Caco-2 (cell line): Measurements from ENCODE around the gene KAT8. TPM values are rescaled to one million over a fixed set of nuclear protein-coding genes. Genes with fewer than 3 reads are reported as not detected.

Source experiments
- BruUV-seq: library from RNA; stranded (reverse); fragments of 400-500 nt; replicated peaks from 2 replicates; lab custom pipeline; 2021; lab: Mats Ljungman, UMichigan
- CTCF ChIA-PET: fragments of 300-600 bp; sonication (Branson Sonifier 250); formaldehyde crosslinking; loops from one replicate; lab custom pipeline; 2022; ENCODE audit warnings: antibody characterized with exemption; lab: Charles Lee
- POLR2A ChIA-PET: fragments of 300-600 bp; sonication (Branson Sonifier 250); formaldehyde crosslinking; loops from one replicate; lab custom pipeline; 2022; ENCODE audit warnings: antibody characterized with exemption; lab: Charles Lee
- DNase-seq, 2 experiments: peaks; one replicate each; pipeline versions ENCODE4 v3.0.0 to v3.0.0-alpha.2; 2020 to 2022
- H3K27me3 ChIP-seq: replicated peaks from 2 replicates; pipeline ENCODE4 v1.6.0; 2011; ENCODE audit warnings: low read length; ENCODE audit not compliant: control insufficient read depth, insufficient read depth
- H3K36me3 ChIP-seq: 2 replicates; pipeline ENCODE4 v1.5.1; 2011; ENCODE audit warnings: low read length; ENCODE audit not compliant: control insufficient read depth, insufficient read depth
- H3K4me1 ChIP-seq: fragments of 250-450 bp; sonication (Bioruptor Pico); 2 replicates; pipeline ENCODE4 v1.5.1; 2020; ENCODE audit warnings: mild to moderate bottlenecking
- H3K4me3 ChIP-seq: 2 replicates; pipeline ENCODE4 v1.5.1; 2011; ENCODE audit warnings: low read depth, mild to moderate bottlenecking, control low read depth, low read length
- H3K9me3 ChIP-seq: fragments of 250-450 bp; sonication (Bioruptor Pico); 2 replicates; pipeline ENCODE4 v1.5.1; 2020; ENCODE audit warnings: mild to moderate bottlenecking, moderate library complexity
- H3K27ac Mint-ChIP-seq: one replicate; pipeline ENCODE4 v1.8.0; 2022; ENCODE audit warnings: mixed read lengths; ENCODE audit not compliant: unreplicated experiment
- H3K27me3 Mint-ChIP-seq: one replicate; pipeline ENCODE4 v1.8.0; 2022; ENCODE audit warnings: mixed read lengths; ENCODE audit not compliant: insufficient read depth, unreplicated experiment
- H3K36me3 Mint-ChIP-seq: one replicate; pipeline ENCODE4 v1.8.0; 2022; ENCODE audit warnings: mild to moderate bottlenecking, mixed read lengths; ENCODE audit not compliant: insufficient read depth, unreplicated experiment
- H3K4me1 Mint-ChIP-seq: one replicate; pipeline ENCODE4 v1.8.0; 2022; ENCODE audit warnings: low read depth, mixed read lengths; ENCODE audit not compliant: unreplicated experiment
- H3K4me3 Mint-ChIP-seq: one replicate; pipeline ENCODE4 v1.8.0; 2022; ENCODE audit warnings: mild to moderate bottlenecking, moderate library complexity, mixed read lengths; ENCODE audit not compliant: unreplicated experiment
- H3K9me3 Mint-ChIP-seq: one replicate; pipeline ENCODE4 v1.8.0; 2022; ENCODE audit warnings: mixed read lengths; ENCODE audit not compliant: unreplicated experiment
- intact Hi-C: fragments of 100-400 bp; cut with micrococcal nuclease; formaldehyde crosslinking; loops from one replicate; pipeline ENCODE4 v1.10.0; 2022; ENCODE audit not compliant: unreplicated experiment
- total RNA-seq: library from RNA; stranded (reverse); gene quantifications from 2 replicates; pipeline ENCODE4 v1.2.3, GENCODE V29; 2022
- TF ChIP-seq, protein P1 (sequence below), 2 experiments: fragments of 200-600 bp in 1 of 2; IDR thresholded peaks; 1 replicate in 1 of 2; 2 replicates in 1 of 2; pipeline versions ENCODE4 v1.5.1 to v1.8.0; 2011 to 2022; ENCODE audit warnings: antibody characterized with exemption in 1 of 2, control low read depth in 1 of 2, inconsistent platforms in 1 of 2, low read depth in 1 of 2, low read length in 1 of 2, mild to moderate bottlenecking in 1 of 2, moderate library complexity in 1 of 2; ENCODE audit not compliant: insufficient read depth in 1 of 2, severe bottlenecking in 1 of 2, unreplicated experiment in 1 of 2

KAT8 gene
- total RNA-seq, 1 experiment from 2014 or later = 46.2 TPM

DNA sequence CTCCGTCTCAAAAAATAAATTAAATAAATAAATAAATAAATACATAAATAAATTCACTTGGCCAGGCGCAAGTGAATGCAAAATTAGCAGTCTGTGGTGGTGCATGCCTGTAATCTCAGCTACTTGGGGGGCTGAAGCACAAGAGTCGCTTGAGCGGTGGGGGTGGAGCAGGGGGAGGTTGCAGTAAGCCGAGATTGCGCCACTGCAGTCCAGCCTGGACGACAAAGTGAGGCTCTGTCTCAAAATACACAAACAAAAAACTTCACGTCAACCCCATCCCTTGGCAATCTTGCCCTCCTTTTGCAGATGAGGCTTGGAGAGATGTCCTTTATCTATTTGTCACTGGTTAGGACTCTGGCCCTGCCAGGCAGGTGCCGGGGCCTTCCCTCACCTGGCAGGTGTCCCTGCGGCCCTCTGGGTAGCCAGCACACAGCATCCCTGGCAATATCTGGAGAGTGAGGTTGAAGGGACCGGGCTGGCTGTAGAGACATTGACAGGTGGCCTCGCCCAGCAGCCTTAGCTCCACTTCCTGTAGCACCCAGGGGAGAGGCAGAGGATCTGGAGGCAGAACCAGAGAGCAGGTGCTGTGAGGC is 28.0 kb downstream of the KAT8 start:
- POLR2A ChIA-PET = no interaction called here
- DNase-seq = no peak
- peaks cover 22% of the 10 kb centered on the region for H3K4me1 ChIP-seq
- no peaks in the 10 kb centered on the region for H3K9me3 ChIP-seq
- H3K36me3 ChIP-seq = no peaks in the 10 kb centered on the region
- peaks cover 6% of the 10 kb centered on the region for H3K4me1 Mint-ChIP-seq
- no peak overlapping the region for H3K4me3 Mint-ChIP-seq
- H3K9me3 Mint-ChIP-seq = no peaks in the 10 kb centered on the region
- no peak overlapping the region for H3K4me3 ChIP-seq
- H3K27ac Mint-ChIP-seq = no peak overlapping the region
- H3K36me3 Mint-ChIP-seq = peaks cover 11% of the 10 kb centered on the region
- no peaks in the 10 kb centered on the region for H3K27me3 Mint-ChIP-seq
- no TSS peak for BruUV-seq
- intact Hi-C loops = no loop called here
- no peaks in the 10 kb centered on the region for H3K27me3 ChIP-seq
- CTCF ChIA-PET = interaction anchor here (0.7 kb wide), 1 partner anchor 193 kb away, joined by 4 read pairs; no protein-coding TSS in a partner anchor
- TF ChIP-seq, protein P1, sequence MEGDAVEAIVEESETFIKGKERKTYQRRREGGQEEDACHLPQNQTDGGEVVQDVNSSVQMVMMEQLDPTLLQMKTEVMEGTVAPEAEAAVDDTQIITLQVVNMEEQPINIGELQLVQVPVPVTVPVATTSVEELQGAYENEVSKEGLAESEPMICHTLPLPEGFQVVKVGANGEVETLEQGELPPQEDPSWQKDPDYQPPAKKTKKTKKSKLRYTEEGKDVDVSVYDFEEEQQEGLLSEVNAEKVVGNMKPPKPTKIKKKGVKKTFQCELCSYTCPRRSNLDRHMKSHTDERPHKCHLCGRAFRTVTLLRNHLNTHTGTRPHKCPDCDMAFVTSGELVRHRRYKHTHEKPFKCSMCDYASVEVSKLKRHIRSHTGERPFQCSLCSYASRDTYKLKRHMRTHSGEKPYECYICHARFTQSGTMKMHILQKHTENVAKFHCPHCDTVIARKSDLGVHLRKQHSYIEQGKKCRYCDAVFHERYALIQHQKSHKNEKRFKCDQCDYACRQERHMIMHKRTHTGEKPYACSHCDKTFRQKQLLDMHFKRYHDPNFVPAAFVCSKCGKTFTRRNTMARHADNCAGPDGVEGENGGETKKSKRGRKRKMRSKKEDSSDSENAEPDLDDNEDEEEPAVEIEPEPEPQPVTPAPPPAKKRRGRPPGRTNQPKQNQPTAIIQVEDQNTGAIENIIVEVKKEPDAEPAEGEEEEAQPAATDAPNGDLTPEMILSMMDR (IDR thresholded peaks at IDR 0.05; ENCODE audit: insufficient read depth in 1 of 2, low read depth in 1 of 2, low read length in 1 of 2, severe bottlenecking in 1 of 2, unreplicated experiment in 1 of 2) = no peak

DNA sequence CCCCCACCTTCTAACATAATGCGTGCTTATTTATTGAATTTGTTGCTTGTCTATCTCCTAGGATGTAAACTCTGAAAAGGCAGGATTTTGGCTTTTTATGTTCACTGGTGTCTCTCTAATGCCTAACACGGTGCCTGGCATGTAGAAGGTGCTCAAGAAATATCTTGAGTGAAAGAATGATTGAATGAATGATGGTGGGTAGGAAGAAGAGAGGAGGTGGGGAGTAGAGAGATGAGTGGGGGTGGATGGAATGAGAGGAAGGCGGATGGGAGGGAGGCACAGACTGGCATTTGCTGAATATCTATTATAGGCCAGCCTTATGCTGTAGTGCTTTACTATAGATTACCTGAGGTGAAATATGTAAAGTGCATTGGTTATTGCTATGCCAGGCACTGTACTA is 30.1 kb downstream of the KAT8 start:
- no peak overlapping the region for H3K27ac Mint-ChIP-seq
- Histone ChIP-seq H3K4me1 (peaks cover 8% of the 10 kb centered on the region; the same call in 1 of the 2 replicates), H3K36me3 (no peaks in the 10 kb centered on the region), H3K27me3 (no peaks in the 10 kb centered on the region), H3K9me3 (no peaks in the 10 kb centered on the region), H3K4me3 (no peak overlapping the region)
- intact Hi-C loops = no loop called here
- no peaks in the 10 kb centered on the region for H3K27me3 Mint-ChIP-seq
- no peak for DNase-seq
- H3K4me3 Mint-ChIP-seq = no peak overlapping the region
- BruUV-seq = no TSS peak
- POLR2A ChIA-PET = no interaction called here
- no peaks in the 10 kb centered on the region for H3K4me1 Mint-ChIP-seq
- peaks cover 6% of the 10 kb centered on the region for H3K36me3 Mint-ChIP-seq
- TF ChIP-seq, protein P1 (IDR thresholded peaks at IDR 0.05; ENCODE audit: insufficient read depth in 1 of 2, low read depth in 1 of 2, low read length in 1 of 2, severe bottlenecking in 1 of 2, unreplicated experiment in 1 of 2) = no peak
- CTCF ChIA-PET = no interaction called here
- H3K9me3 Mint-ChIP-seq = no peaks in the 10 kb centered on the region

DNA sequence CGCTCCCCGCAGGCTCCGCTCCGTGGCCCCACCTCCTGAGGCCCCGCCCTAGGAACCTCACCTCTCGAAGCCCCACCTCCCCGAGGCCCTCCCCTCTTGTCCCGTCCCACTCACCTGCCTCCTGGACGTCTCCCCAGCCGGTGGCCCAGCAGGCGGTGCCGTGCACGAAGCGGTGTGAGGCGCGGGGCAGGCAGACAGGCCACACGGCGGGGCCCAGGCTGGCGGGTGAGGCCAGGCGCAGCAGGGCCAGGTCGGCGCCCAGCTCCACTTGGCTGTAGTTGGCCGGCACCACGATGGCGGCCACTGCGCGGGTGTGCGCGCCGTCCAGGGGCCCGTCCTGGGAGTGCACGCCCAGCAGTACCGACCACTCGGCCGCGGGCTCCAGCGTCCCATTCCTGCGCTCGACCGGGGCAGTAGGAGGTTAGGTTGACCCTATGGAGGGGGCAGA is 30.8 kb downstream of the KAT8 start:
- Histone ChIP-seq H3K4me3 (no peak overlapping the region), H3K36me3 (no peaks in the 10 kb centered on the region), H3K27me3 (no peaks in the 10 kb centered on the region), H3K4me1 (peaks cover under 1% of the 10 kb centered on the region; the same call in 1 of the 2 replicates), H3K9me3 (no peaks in the 10 kb centered on the region)
- TF ChIP-seq, protein P1 (IDR thresholded peaks at IDR 0.05; ENCODE audit: insufficient read depth in 1 of 2, low read depth in 1 of 2, low read length in 1 of 2, severe bottlenecking in 1 of 2, unreplicated experiment in 1 of 2) = no peak
- H3K27ac Mint-ChIP-seq = no peak overlapping the region
- H3K36me3 Mint-ChIP-seq = peaks cover 6% of the 10 kb centered on the region
- no TSS peak for BruUV-seq
- ChIA-PET POLR2A (no interaction called here), CTCF (interaction anchor here (0.6 kb wide), 1 partner anchor 92 kb away, joined by 5 read pairs; no protein-coding TSS in a partner anchor)
- no peak for DNase-seq
- no peaks in the 10 kb centered on the region for H3K27me3 Mint-ChIP-seq
- no peaks in the 10 kb centered on the region for H3K9me3 Mint-ChIP-seq
- intact Hi-C loops = no loop called here
- no peaks in the 10 kb centered on the region for H3K4me1 Mint-ChIP-seq
- no peak overlapping the region for H3K4me3 Mint-ChIP-seq
